Measurements from ENCODE around the gene OSMR. TPM values are rescaled to one million over a fixed set of nuclear protein-coding genes. Genes with fewer than 3 reads are reported as not detected.

Gene OSMR
- polyA plus RNA-seq, 2 of the 4 experiments (the other 2 are of a cell fraction) = 58.5 to 92.4 TPM

DNA sequence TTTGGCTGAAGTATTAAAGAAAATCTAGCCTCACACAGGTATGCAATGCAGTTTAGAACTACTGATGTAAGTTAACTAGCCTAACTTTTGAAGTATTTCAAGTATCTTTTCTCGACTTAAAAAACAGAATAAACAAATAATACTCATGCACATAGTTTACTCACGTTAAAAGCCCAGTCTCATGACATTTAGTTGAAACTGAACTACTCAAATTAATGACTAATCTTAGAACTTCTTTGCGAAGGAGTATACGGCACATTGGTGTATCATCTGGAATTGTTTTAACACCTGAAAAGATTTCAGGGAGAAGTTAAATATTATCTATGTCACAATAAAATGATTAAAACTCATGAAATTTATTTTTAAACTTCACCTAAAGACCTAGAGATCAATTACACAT is 98.5 kb downstream of the OSMR start:
- H3K4me2 ChIP-seq = no peak overlapping the region
- H3K9me3 ChIP-seq = no peaks in the 10 kb centered on the region
- ChIA-PET POLR2A (no interaction called here), CTCF (interaction anchor here (0.7 kb wide), 1 partner anchor 244 kb away, joined by 3 read pairs; no protein-coding TSS in a partner anchor)
- DNase-seq (ENCODE audit: low read depth in 1 of 2, low spot score in 1 of 2) = no peak
- H3K4me3 ChIP-seq = no peak overlapping the region
- ATAC-seq = no peak
- no peaks in the 10 kb centered on the region for H3K4me1 ChIP-seq
- H3K27ac ChIP-seq = no peak overlapping the region
- FAIRE-seq = peak; percentile 68
- TF ChIP-seq RARB (CRISPR knock-in tag; IDR thresholded peaks at IDR 0.05) (no peak), NFE2L2 (conservative IDR thresholded peaks at IDR 0.05; ENCODE audit: low read length) (no peak), HEYL (CRISPR knock-in tag; IDR thresholded peaks at IDR 0.05) (no peak), HMGXB4 (CRISPR knock-in tag; IDR thresholded peaks at IDR 0.05; ENCODE audit: borderline replicate concordance) (no peak)
- TF ChIP-seq, protein P1, sequence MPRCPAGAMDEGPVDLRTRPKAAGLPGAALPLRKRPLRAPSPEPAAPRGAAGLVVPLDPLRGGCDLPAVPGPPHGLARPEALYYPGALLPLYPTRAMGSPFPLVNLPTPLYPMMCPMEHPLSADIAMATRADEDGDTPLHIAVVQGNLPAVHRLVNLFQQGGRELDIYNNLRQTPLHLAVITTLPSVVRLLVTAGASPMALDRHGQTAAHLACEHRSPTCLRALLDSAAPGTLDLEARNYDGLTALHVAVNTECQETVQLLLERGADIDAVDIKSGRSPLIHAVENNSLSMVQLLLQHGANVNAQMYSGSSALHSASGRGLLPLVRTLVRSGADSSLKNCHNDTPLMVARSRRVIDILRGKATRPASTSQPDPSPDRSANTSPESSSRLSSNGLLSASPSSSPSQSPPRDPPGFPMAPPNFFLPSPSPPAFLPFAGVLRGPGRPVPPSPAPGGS (IDR thresholded peaks at IDR 0.05) = no peak
- WGBS (ENCODE audit: missing lambda C conversion rate) = 68% methylated on average over 4 of the region's 4 CpGs

GRCh38 chr5:38948501-38948900 is 102.7 kb downstream of the OSMR start:
- no peaks in the 10 kb centered on the region for H3K4me1 ChIP-seq
- ChIA-PET POLR2A (no interaction called here), CTCF (interaction anchor here (0.7 to 2.2 kb wide), 6 partner anchors 21 to 528 kb away, joined by 3 to 7 read pairs (median 4); no protein-coding TSS in a partner anchor)
- H3K4me2 ChIP-seq = no peak overlapping the region
- no peak overlapping the region for H3K4me3 ChIP-seq
- no peak for FAIRE-seq
- no peak overlapping the region for H3K27ac ChIP-seq
- TF ChIP-seq KDM5A (IDR thresholded peaks at IDR 0.05) (no peak), KDM1A (IDR thresholded peaks at IDR 0.05; ENCODE audit: low read depth) (no peak), HOXA7 (CRISPR knock-in tag; IDR thresholded peaks at IDR 0.05) (no peak), BHLHE40 (IDR thresholded peaks at IDR 0.05; ENCODE audit: low read depth, low read length) (no peak), HOXB5 (CRISPR knock-in tag; IDR thresholded peaks at IDR 0.05) (no peak), TFCP2L1 (CRISPR knock-in tag; IDR thresholded peaks at IDR 0.05) (no peak), CHD2 (IDR thresholded peaks at IDR 0.05; ENCODE audit: low read length, partially characterized antibody) (no peak), HDAC2 (IDR thresholded peaks at IDR 0.05) (no peak)
- ATAC-seq = no peak
- DNase-seq (ENCODE audit: low read depth in 1 of 2, low spot score in 1 of 2) = no peak
- no peaks in the 10 kb centered on the region for H3K9me3 ChIP-seq

DNA sequence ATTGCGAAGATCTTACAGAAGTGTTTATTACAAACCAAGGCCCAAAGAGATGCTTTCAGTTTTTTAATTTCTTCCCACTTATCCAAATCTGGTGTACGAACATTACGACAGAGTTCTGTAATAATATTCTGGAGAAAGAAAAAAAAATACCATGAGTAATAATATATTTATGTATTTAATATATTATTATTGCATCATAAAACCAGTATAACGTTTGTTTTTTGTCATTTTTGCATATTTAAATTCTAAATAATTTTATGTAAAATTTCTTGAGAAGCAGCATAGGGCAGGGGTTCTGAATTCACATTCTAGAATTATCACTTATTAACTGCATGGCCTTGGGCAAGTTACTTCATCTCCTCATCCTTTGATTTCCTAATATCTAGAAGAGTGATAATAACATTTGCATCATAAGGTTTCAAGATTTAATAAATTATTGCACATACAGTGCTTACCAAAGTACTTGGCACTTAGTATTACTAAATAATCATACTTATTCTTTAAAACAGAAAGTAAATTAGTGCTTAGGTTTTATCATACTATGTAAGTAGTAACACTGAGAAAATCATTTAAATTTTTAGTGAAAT is 107.7 kb downstream of the OSMR start:
- WGBS (ENCODE audit: missing lambda C conversion rate) = 88% methylated on average over 4 of the region's 4 CpGs
- ATAC-seq (no peak), FAIRE-seq (no peak), DNase-seq (ENCODE audit: low read depth in 1 of 2, low spot score in 1 of 2) (no peak)
- POLR2A ChIA-PET = no interaction called here
- Histone ChIP-seq H3K27ac (no peak overlapping the region), H3K4me1 (no peaks in the 10 kb centered on the region), H3K4me2 (no peak overlapping the region), H3K4me3 (no peak overlapping the region), H3K9me3 (no peaks in the 10 kb centered on the region)
- TF ChIP-seq GATA3 (IDR thresholded peaks at IDR 0.05; ENCODE audit: borderline replicate concordance) = no peak
- TF ChIP-seq PHF8 (IDR thresholded peaks at IDR 0.05; ENCODE audit: borderline replicate concordance, low read depth) = no peak
- no peak for TF ChIP-seq EP300 (IDR thresholded peaks at IDR 0.05)
- no peak for TF ChIP-seq ZSCAN20 (CRISPR knock-in tag; IDR thresholded peaks at IDR 0.05)
- TF ChIP-seq CHD4 (IDR thresholded peaks at IDR 0.05; ENCODE audit: borderline replicate concordance) = no peak
- TF ChIP-seq MYC (IDR thresholded peaks at IDR 0.05; ENCODE audit: borderline replicate concordance, low read length) = no peak
- no peak for TF ChIP-seq HEYL (CRISPR knock-in tag; IDR thresholded peaks at IDR 0.05)
- no peak for TF ChIP-seq ZNF302 (CRISPR knock-in tag; IDR thresholded peaks at IDR 0.05)
- TF ChIP-seq BHLHE40 (IDR thresholded peaks at IDR 0.05; ENCODE audit: low read depth, low read length) = no peak
- TF ChIP-seq HOXB13 (CRISPR knock-in tag; IDR thresholded peaks at IDR 0.05; ENCODE audit: low read depth) = no peak
- TF ChIP-seq, protein P2, sequence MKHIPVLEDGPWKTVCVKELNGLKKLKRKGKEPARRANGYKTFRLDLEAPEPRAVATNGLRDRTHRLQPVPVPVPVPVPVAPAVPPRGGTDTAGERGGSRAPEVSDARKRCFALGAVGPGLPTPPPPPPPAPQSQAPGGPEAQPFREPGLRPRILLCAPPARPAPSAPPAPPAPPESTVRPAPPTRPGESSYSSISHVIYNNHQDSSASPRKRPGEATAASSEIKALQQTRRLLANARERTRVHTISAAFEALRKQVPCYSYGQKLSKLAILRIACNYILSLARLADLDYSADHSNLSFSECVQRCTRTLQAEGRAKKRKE (CRISPR knock-in tag; IDR thresholded peaks at IDR 0.05; ENCODE audit: low read depth) = no peak
- TF ChIP-seq, protein P3, sequence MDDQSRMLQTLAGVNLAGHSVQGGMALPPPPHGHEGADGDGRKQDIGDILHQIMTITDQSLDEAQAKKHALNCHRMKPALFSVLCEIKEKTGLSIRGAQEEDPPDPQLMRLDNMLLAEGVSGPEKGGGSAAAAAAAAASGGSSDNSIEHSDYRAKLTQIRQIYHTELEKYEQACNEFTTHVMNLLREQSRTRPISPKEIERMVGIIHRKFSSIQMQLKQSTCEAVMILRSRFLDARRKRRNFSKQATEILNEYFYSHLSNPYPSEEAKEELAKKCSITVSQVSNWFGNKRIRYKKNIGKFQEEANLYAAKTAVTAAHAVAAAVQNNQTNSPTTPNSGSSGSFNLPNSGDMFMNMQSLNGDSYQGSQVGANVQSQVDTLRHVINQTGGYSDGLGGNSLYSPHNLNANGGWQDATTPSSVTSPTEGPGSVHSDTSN (IDR thresholded peaks at IDR 0.05) = no peak
- TF ChIP-seq KDM1A (IDR thresholded peaks at IDR 0.05; ENCODE audit: low read depth) = no peak
- no peak for TF ChIP-seq RARB (CRISPR knock-in tag; IDR thresholded peaks at IDR 0.05)
- TF ChIP-seq KDM5A (IDR thresholded peaks at IDR 0.05) = no peak
- no peak for TF ChIP-seq SMC3 (IDR thresholded peaks at IDR 0.05)
- no peak for TF ChIP-seq TFCP2L1 (CRISPR knock-in tag; IDR thresholded peaks at IDR 0.05)
- no peak for TF ChIP-seq FOXS1 (CRISPR knock-in tag; IDR thresholded peaks at IDR 0.05)
- TF ChIP-seq CEBPB (IDR thresholded peaks at IDR 0.05) = no peak
- CTCF ChIA-PET = no interaction called here

Measured in A549 (cell line).